Epithelial cell of proximal tubule (primary cell): Measurements from ENCODE around the gene TEKT2. TPM values are rescaled to one million over a fixed set of nuclear protein-coding genes. Genes with fewer than 3 reads are reported as not detected.

Source experiments
- DNase-seq: peaks from one replicate; pipeline ENCODE4 v3.0.0-alpha.2; 2011; ENCODE audit warnings: low read depth
- H3K4me3 ChIP-seq: 2 replicates; pipeline ENCODE4 v1.5.1; 2011; ENCODE audit warnings: low read depth, mild to moderate bottlenecking, low read length
- total RNA-seq: library from RNA; depleted of rRNA; stranded (reverse); fragments of >200 nt; gene quantifications from 2 replicates; pipeline ENCODE4 v1.2.3, GENCODE V29; 2015
- TF ChIP-seq, protein P1 (sequence below): conservative IDR thresholded peaks from 2 replicates; pipeline ENCODE4 v1.5.1; 2012; ENCODE audit warnings: low read depth, mild to moderate bottlenecking, low read length

The TEKT2 gene
- total RNA-seq, 1 donor from 2014 or later, result 1.6 TPM

DNA sequence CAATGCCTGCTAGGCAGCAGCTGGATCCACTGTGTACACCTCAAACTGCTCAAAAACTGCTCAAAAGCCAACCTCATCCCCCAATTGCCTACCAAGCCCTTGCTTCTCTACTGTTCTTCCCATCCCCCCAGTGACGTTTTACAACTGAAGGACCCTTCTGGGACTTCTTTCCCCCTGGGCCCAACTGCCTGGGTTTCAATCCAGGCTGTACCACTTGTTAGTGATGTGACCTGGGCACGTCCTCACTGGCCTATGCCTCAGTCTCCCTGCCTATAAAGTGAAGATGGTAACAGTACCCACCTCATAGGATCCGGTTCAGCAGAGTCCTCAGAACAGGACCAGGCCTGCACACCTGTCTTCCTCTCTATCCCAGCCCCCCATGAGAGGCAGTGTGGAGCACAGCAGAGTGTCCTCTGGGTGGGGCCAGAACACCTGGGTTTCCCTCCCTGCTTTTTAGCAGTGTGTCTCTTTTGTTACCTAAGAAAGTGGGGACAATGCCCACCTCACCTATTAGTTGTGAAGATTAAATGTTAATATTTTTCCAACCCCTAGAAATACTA, 1.9 kb upstream of the TEKT2 start:
- no peak overlapping the region for H3K4me3 ChIP-seq
- TF ChIP-seq, protein P1, sequence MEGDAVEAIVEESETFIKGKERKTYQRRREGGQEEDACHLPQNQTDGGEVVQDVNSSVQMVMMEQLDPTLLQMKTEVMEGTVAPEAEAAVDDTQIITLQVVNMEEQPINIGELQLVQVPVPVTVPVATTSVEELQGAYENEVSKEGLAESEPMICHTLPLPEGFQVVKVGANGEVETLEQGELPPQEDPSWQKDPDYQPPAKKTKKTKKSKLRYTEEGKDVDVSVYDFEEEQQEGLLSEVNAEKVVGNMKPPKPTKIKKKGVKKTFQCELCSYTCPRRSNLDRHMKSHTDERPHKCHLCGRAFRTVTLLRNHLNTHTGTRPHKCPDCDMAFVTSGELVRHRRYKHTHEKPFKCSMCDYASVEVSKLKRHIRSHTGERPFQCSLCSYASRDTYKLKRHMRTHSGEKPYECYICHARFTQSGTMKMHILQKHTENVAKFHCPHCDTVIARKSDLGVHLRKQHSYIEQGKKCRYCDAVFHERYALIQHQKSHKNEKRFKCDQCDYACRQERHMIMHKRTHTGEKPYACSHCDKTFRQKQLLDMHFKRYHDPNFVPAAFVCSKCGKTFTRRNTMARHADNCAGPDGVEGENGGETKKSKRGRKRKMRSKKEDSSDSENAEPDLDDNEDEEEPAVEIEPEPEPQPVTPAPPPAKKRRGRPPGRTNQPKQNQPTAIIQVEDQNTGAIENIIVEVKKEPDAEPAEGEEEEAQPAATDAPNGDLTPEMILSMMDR, result no peak
- no peak for DNase-seq

GRCh38 chr1:36083219-36083618, 675 bp upstream of the TEKT2 start:
- TF ChIP-seq, protein P1, result no peak
- DNase-seq, result no peak
- H3K4me3 ChIP-seq, result no peak overlapping the region

- TF ChIP-seq, protein P1, result no peak
- H3K4me3 ChIP-seq, result peak overlapping the region; percentile 63
- DNase-seq, result no peak
These were observed 712 bp downstream of the TEKT2 start for GRCh38 chr1:36084497-36085115.

GRCh38 chr1:36085126-36085525, 1.2 kb downstream of the TEKT2 start:
- H3K4me3 ChIP-seq, result no peak overlapping the region
- no peak for DNase-seq
- TF ChIP-seq, protein P1, result no peak

DNA sequence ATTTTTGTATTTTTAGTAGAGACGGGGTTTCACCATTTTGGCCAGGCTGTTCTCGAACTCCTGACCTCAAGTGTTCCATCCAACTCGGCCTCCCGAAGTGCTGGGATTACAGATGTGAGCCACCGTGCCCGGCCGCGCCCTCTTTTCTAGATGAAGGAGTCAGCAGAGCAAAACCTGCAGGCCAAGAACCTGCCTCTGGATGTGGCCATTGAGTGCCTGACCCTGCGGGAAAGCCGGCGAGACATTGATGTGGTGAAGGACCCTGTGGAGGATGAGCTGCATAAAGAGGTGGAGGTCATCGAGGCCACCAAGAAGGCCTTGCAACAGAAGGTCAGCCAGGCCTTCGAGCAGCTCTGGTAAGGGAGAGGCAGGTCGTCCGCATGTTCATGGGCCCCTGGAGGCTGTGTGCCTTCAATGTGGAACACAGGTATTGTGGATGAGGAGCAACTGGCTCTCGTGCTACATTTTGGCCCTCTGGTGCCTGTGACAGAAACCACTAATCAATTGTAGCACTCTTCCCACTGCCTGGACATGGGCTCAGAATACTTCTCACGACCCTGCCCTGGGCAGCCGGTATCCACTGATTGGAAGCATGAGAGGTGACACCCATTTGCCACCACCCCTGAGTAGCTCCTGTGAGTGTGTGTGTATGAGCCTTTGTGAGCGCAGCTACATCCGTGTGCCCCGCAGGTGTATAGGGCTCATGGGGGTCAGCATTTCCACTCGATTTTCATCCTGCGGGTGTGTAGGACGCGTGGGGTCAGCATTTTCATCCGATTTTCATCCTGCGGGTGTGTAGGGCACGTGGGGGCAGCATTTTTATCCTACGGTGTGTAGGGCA, 2.0 kb downstream of the TEKT2 start:
- no peak overlapping the region for H3K4me3 ChIP-seq
- TF ChIP-seq, protein P1, result no peak
- DNase-seq, result no peak

GRCh38 chr1:36086529-36087232, 2.8 kb downstream of the TEKT2 start:
- no peak for DNase-seq
- TF ChIP-seq, protein P1, result no peak
- H3K4me3 ChIP-seq, result no peak overlapping the region
